Measurements from ENCODE around the gene PARD3B. TPM values are rescaled to one million over a fixed set of nuclear protein-coding genes. Genes with fewer than 3 reads are reported as not detected.

PARD3B gene
- total and polyA plus RNA-seq, 2 of the 8 experiments (the other 6 are each of a cell fraction or from before 2014, with no cell fraction given), result 1.2 to 5.7 TPM

- ChIA-PET POLR2A (ENCODE audit: partially characterized antibody) (no interaction called here), CTCF (ENCODE audit: partially characterized antibody) (interaction anchor here (1.3 kb wide), 1 partner anchor 11 kb away, joined by 4 read pairs; no protein-coding TSS in a partner anchor)
- H4K20me1 ChIP-seq (replicated peaks in 1 of 2; ENCODE audit: control insufficient read depth in 1 of 2, insufficient read depth in 2 of 2, low read length in 2 of 2), result no peaks in the 10 kb centered on the region
- FAIRE-seq (no peak), DNase-seq (ENCODE audit: low read depth in 1 of 2, low spot score in 2 of 2) (no peak)
- H2BK15ac ChIP-seq (ENCODE audit: low read length), result no peak overlapping the region
- H3K9ac ChIP-seq (replicated peaks in 1 of 4; ENCODE audit: extremely low read depth in 1 of 4, low read depth in 3 of 4, low read length in 3 of 4), result no peak overlapping the region
- H3K4me1 ChIP-seq (replicated peaks in 1 of 4; ENCODE audit: control insufficient read depth in 3 of 4, insufficient read depth in 4 of 4, low read length in 3 of 4), result no peaks in the 10 kb centered on the region
- no peak overlapping the region for H4K5ac ChIP-seq (ENCODE audit: insufficient read length, low read depth, low read length)
- H3K36me3 ChIP-seq (ENCODE audit: control insufficient read depth in 2 of 4, insufficient read depth in 4 of 4, low read length in 3 of 4), result no peaks in the 10 kb centered on the region
- H3K27me3 ChIP-seq (replicated peaks in 1 of 4; ENCODE audit: control insufficient read depth in 3 of 4, extremely low read depth in 1 of 4, insufficient read depth in 3 of 4, low read length in 3 of 4), result no peaks in the 10 kb centered on the region
- H2BK12ac ChIP-seq (ENCODE audit: low read depth, low read length), result no peak overlapping the region
- no peaks in the 10 kb centered on the region for H3K23me2 ChIP-seq (ENCODE audit: low read depth, low read length)
- H3K4me3 ChIP-seq (ENCODE audit: extremely low read depth in 1 of 4, insufficient read depth in 2 of 4, low read depth in 3 of 4, low read length in 4 of 4), result no peak overlapping the region
- no peak overlapping the region for H2AFZ ChIP-seq (ENCODE audit: low read length)
- H2BK5ac ChIP-seq (ENCODE audit: low read depth, low read length), result no peak overlapping the region
- H3K4ac ChIP-seq (replicated peaks; ENCODE audit: insufficient read length, low read depth, low read length), result no peak overlapping the region
- no peak overlapping the region for H2BK20ac ChIP-seq (ENCODE audit: low read length)
- no peaks in the 10 kb centered on the region for H3K9me3 ChIP-seq (ENCODE audit: insufficient read depth in 2 of 2, low read depth in 1 of 2, low read length in 1 of 2)
- no peaks in the 10 kb centered on the region for H3K79me2 ChIP-seq (ENCODE audit: control insufficient read depth in 1 of 2, insufficient read depth in 2 of 2, low read length in 2 of 2)
- no peak overlapping the region for H3K4me2 ChIP-seq (ENCODE audit: insufficient read depth in 1 of 2, low read depth in 2 of 2, low read length in 2 of 2)
- TF ChIP-seq GABPA (IDR thresholded peaks at IDR 0.05; ENCODE audit: borderline replicate concordance, insufficient read depth, low read length), result no peak
- TF ChIP-seq YY1 (IDR thresholded peaks at IDR 0.05; ENCODE audit: low read depth, low read length), result no peak
- no peak for TF ChIP-seq SIRT6 (IDR thresholded peaks at IDR 0.05; ENCODE audit: low read length)
- no peak for TF ChIP-seq NRF1 (IDR thresholded peaks at IDR 0.05; ENCODE audit: low read depth, low read length)
- TF ChIP-seq SIN3A (conservative IDR thresholded peaks at IDR 0.05 in 1 of 2, IDR thresholded peaks at IDR 0.05 in 1 of 2; ENCODE audit: low read depth in 1 of 2, low read length in 2 of 2), result no peak
- TF ChIP-seq TCF12 (IDR thresholded peaks at IDR 0.05; ENCODE audit: low read depth, low read length), result no peak
- TF ChIP-seq SRF (IDR thresholded peaks at IDR 0.05; ENCODE audit: low read depth, low read length), result no peak
- no peak for TF ChIP-seq JUND (IDR thresholded peaks at IDR 0.05; ENCODE audit: low read length)
- no peak for TF ChIP-seq KDM4A (IDR thresholded peaks at IDR 0.05; ENCODE audit: low read depth, low read length, severe bottlenecking)
- no peak for TF ChIP-seq CHD1 (IDR thresholded peaks at IDR 0.05; ENCODE audit: low read depth, low read length)
- no peak for TF ChIP-seq ASH2L (IDR thresholded peaks at IDR 0.05; ENCODE audit: low read length)
- WGBS, 2 experiments (ENCODE audit: extremely low coverage in 1 of 2, insufficient coverage in 1 of 2, insufficient read length in 1 of 2, insufficient replicate concordance in 2 of 2, low coverage in 1 of 2, low lambda C conversion rate in 2 of 2, missing lambda C conversion rate in 1 of 2), result 76% methylated on average over 5 of the region's 5 CpGs; no CpG with 5 or more reads in 1 of the 2 experiments
- no peaks in the 10 kb centered on the region for H3K79me1 ChIP-seq (ENCODE audit: low read depth, low read length)
- H2BK120ac ChIP-seq (replicated peaks; ENCODE audit: low read depth, low read length), result no peak overlapping the region
- H3K14ac ChIP-seq (ENCODE audit: insufficient read length), result no peak overlapping the region
- H3K56ac ChIP-seq (replicated peaks; ENCODE audit: insufficient read length, low read depth, low read length), result no peak overlapping the region
- H3K23ac ChIP-seq (ENCODE audit: insufficient read length), result no peak overlapping the region
- no peak overlapping the region for H2AK5ac ChIP-seq (ENCODE audit: low read depth, low read length)
- H4K91ac ChIP-seq (replicated peaks; ENCODE audit: insufficient read length, low read length), result no peak overlapping the region
- no peak overlapping the region for H3K18ac ChIP-seq (ENCODE audit: extremely low read depth, low read length)
- H3K27ac ChIP-seq (ENCODE audit: low read depth, low read length), result no peak overlapping the region
- no peak overlapping the region for H4K8ac ChIP-seq (ENCODE audit: extremely low read depth, insufficient read depth, low read length)
Observed at GRCh38 chr2:205161156-205161839, 616.0 kb downstream of the PARD3B start.

All from H1 (cell line).